ENCODE results near the gene BCAP31. TPM values are rescaled to one million over a fixed set of nuclear protein-coding genes. Genes with fewer than 3 reads are reported as not detected.

BCAP31 gene
- total RNA-seq, 1 experiment from 2014 or later = 289 TPM

DNA sequence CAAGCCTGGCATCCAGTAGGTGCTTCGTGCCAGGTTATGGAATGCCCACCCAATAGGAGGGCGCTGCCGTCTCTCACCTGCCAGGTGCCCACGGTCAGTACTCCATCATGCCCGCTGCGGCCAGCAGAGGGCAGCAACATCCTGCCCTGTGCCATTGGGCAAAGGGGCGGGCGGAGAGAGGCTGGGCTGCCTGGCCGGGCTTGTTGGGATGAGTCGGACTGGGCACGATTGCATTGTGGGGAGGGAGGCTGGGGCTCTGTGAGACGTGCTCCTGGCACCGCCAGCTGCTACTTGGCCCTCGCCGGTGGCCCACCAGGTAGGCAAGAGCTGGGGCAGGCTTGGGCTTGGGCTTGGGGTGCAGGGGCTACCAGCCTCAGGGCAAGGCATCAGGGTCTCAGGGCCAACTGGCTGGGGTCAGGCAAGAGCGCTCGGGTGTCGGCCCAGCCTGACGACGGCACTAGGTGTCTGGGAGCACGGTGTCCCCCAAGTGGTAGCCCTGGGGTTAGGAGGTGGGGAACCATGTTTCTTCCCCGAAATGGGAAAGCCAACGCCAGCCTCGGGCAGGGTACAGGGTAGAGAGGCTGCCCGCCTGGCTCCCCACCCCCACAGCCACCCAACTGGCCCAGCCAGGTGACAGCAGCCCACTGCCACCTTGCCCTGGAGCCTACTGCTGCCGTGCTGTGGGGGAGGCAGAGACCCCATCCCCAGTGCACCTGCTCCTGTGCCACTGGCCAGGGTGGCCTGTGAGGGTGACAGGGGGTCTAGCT, 40.0 kb upstream of the BCAP31 start, which contains the start of gene PLXNB3:
Gene PLXNB3, plus strand, starts transcription at position 261 of the 767 bp plus-strand sequence. CDS start 1,287 bp downstream, outside the sequence.
- intact Hi-C loops (cut with micrococcal nuclease) = loop anchor here (1.0 to 5.0 kb wide), 3 partner anchors 31 to 183 kb away; partner anchors contain the start of genes ARHGAP4, IDH3G and SSR4
- TF ChIP-seq EZH2 (IDR thresholded peaks at IDR 0.05; ENCODE audit: low read length, unreplicated experiment) (no peak), CTCF (conservative IDR thresholded peaks at IDR 0.05; ENCODE audit: low read depth, low read length) (peak; percentile 89)
- ATAC-seq (peak; percentile 69), DNase-seq (peak; percentile 94)
- peaks cover 25% of the 10 kb centered on the region for H3K79me2 ChIP-seq (ENCODE audit: low read length)
- no peaks in the 10 kb centered on the region for H3K9me3 ChIP-seq (ENCODE audit: low read length)
- peaks cover 28% of the 10 kb centered on the region for H3K4me1 ChIP-seq (ENCODE audit: insufficient read depth, low read length)
- no peaks in the 10 kb centered on the region for H3K36me3 ChIP-seq (ENCODE audit: low read depth, low read length)
- POLR2A ChIA-PET (ENCODE audit: unreplicated experiment) = interaction anchor here (0.6 kb wide), 1 partner anchor 146 kb away, joined by 3 read pairs; no protein-coding TSS in a partner anchor
- H3K27me3 ChIP-seq (ENCODE audit: low read length) = no peaks in the 10 kb centered on the region
- H3K27ac ChIP-seq (ENCODE audit: low read length) = peak within 1 kb of the TSS; percentile 86
- H4K20me1 ChIP-seq (ENCODE audit: low read length) = no peaks in the 10 kb centered on the region
- peak within 1 kb of the TSS; percentile 59; the same call in 1 of the 2 replicates for H2AFZ ChIP-seq (ENCODE audit: low read length)
- CTCF ChIA-PET = no interaction called here
- peak within 1 kb of the TSS; percentile 67 for H3K9ac ChIP-seq (ENCODE audit: low read length)
- BruUV-seq (replicated peaks) = TSS peak; percentile 37
- no peaks in the 10 kb centered on the region for H3F3A ChIP-seq (ENCODE audit: low read length, unreplicated experiment)
- no peaks in the 10 kb centered on the region for H3K9me2 ChIP-seq (replicated peaks; ENCODE audit: low read length)
- peak within 1 kb of the TSS; percentile 68 for H3K4me3 ChIP-seq (ENCODE audit: low read length)
- peak within 1 kb of the TSS; percentile 97 for H3K4me2 ChIP-seq (ENCODE audit: low read length)

GRCh38 chrX:153763298-153763932, 39.2 kb upstream of the BCAP31 start:
- no peak for ATAC-seq

More at GRCh38 chrX:153763298-153763932, 39.2 kb upstream of the BCAP31 start:
- no peaks in the 10 kb centered on the region for H3K36me3 ChIP-seq (ENCODE audit: low read depth, low read length)
- H3K4me1 ChIP-seq (ENCODE audit: insufficient read depth, low read length) = peaks cover 28% of the 10 kb centered on the region
- POLR2A ChIA-PET (ENCODE audit: unreplicated experiment) = interaction anchor here (0.6 kb wide), 1 partner anchor 147 kb away, joined by 3 read pairs; no protein-coding TSS in a partner anchor
- no peak overlapping the region for H3K27ac ChIP-seq (ENCODE audit: low read length)
- no peaks in the 10 kb centered on the region for H4K20me1 ChIP-seq (ENCODE audit: low read length)
- H3K27me3 ChIP-seq (ENCODE audit: low read length) = no peaks in the 10 kb centered on the region
- H3K4me3 ChIP-seq (ENCODE audit: low read length) = no peak overlapping the region
- TF ChIP-seq CTCF (conservative IDR thresholded peaks at IDR 0.05; ENCODE audit: low read depth, low read length) (no peak), EZH2 (IDR thresholded peaks at IDR 0.05; ENCODE audit: low read length, unreplicated experiment) (no peak), EZH2phosphoT487 (IDR thresholded peaks at IDR 0.05; ENCODE audit: borderline replicate concordance, low read length) (no peak)
- intact Hi-C loops (cut with micrococcal nuclease) = loop anchor here (5.0 kb wide), 1 partner anchor 164 kb away; the partner anchor contains the start of gene ARHGAP4
- no peaks in the 10 kb centered on the region for H3F3A ChIP-seq (ENCODE audit: low read length, unreplicated experiment)
- H3K9me3 ChIP-seq (ENCODE audit: low read length) = no peaks in the 10 kb centered on the region
- CTCF ChIA-PET = no interaction called here
- peak overlapping the region; percentile 97; the same call in 1 of the 2 replicates for H3K4me2 ChIP-seq (ENCODE audit: low read length)
- peaks cover 25% of the 10 kb centered on the region for H3K79me2 ChIP-seq (ENCODE audit: low read length)
- no peak overlapping the region for H3K9ac ChIP-seq (ENCODE audit: low read length)
- H2AFZ ChIP-seq (ENCODE audit: low read length) = no peak overlapping the region
- BruUV-seq (replicated peaks) = no TSS peak
- DNase-seq = no peak
- no peaks in the 10 kb centered on the region for H3K9me2 ChIP-seq (replicated peaks; ENCODE audit: low read length)

Data from PC-3 (cell line).